Mucosa of rectum (tissue), 2 donors: Measurements from ENCODE around the gene LRRTM2.

Source experiments
- H3K27ac ChIP-seq, 2 donors: one replicate each; pipeline ENCODE4 v1.7.0; 2013; ENCODE audit warnings: inconsistent platforms in 2 of 2, low read depth in 2 of 2, low read length in 2 of 2
- H3K27me3 ChIP-seq, 2 donors: one replicate each; pipeline ENCODE4 v1.7.0; 2013; ENCODE audit warnings: low read length in 2 of 2; ENCODE audit not compliant: control insufficient read depth in 2 of 2, insufficient read depth in 2 of 2
- H3K36me3 ChIP-seq, 2 donors: one replicate each; pipeline ENCODE4 v1.7.0; 2013; ENCODE audit warnings: low read length in 2 of 2; ENCODE audit not compliant: control insufficient read depth in 2 of 2, insufficient read depth in 2 of 2
- H3K4me1 ChIP-seq, 2 donors: one replicate each; pipeline ENCODE4 v1.7.0; 2013; ENCODE audit warnings: low read length in 2 of 2, mild to moderate bottlenecking in 1 of 2; ENCODE audit not compliant: control insufficient read depth in 2 of 2, insufficient read depth in 2 of 2
- H3K4me3 ChIP-seq, 2 donors: one replicate each; pipeline ENCODE4 v1.7.0; 2013; ENCODE audit warnings: low read length in 2 of 2
- H3K9ac ChIP-seq, 2 donors: one replicate each; pipeline ENCODE4 v1.7.0; 2013; ENCODE audit warnings: low read length in 2 of 2, low read depth in 1 of 2, mild to moderate bottlenecking in 1 of 2
- H3K9me3 ChIP-seq, 2 donors: one replicate each; pipeline ENCODE4 v1.7.0; 2013; ENCODE audit warnings: low read length in 2 of 2; ENCODE audit not compliant: control insufficient read depth in 2 of 2
- donor health status: healthy.
- donor health status: Normal muscosa, but diverticular disease.

LRRTM2 gene

DNA sequence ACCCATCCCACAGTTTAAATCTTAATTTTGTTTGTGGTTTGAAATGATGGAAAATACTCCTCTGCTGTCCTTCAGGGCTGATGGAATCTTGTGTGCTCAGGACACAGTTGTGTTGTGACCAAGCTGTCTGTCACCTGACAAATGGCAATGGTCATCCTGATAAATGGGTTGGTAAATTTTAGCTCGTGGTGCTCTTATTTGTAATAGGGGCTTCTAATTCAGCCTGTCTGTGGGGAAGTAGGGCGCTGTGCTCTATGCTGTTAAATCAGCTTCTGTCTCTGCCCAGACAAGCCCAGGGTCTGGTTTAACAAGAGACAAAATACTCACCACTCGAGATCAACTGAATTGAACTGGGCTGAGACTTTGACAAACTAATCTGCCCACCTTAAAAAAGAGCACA, 4.5 kb downstream of the LRRTM2 start:
- Histone ChIP-seq H3K27ac (no peak overlapping the region), H3K4me1 (no peaks in the 10 kb centered on the region), H3K4me3 (no peak overlapping the region), H3K36me3 (no peaks in the 10 kb centered on the region), H3K27me3 (no peaks in the 10 kb centered on the region), H3K9ac (no peak overlapping the region), H3K9me3 (no peaks in the 10 kb centered on the region)

DNA sequence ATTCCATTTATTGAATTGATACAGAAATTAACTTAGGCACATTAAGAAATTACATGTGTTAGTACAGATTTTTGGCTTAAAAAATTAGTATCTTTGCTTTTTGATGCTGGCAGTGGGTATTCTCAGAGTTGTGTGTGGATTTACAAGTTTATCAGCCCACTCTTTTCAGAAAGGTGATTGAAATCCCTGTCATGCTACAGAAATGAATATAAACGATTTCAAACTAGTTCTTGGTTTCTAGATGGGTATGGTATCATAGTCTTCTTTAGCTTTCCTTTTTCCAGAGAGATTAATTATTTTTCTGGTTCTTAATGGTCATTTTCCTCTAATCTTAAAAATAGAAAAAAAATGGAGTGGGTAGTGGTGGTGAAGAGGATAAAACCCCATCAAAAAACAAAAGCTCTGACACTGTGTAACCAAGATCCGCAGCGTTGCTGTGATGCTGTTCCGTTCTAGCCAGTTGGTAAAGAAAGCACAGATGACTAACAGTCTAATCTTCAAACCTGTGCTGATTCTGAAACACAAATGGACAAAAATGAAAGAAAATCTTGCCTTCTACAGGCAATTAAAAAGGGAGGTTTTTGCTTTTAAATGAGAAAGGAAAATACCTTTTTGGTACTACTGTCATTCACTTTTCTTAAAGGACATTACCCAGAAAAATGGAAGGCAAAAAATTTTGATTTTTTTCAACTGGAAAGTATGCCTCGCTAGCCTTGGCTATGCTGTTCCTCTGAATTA, 5.2 kb downstream of the LRRTM2 start:
- Histone ChIP-seq H3K4me1 (no peaks in the 10 kb centered on the region), H3K27me3 (no peaks in the 10 kb centered on the region), H3K27ac (no peak overlapping the region), H3K4me3 (no peak overlapping the region), H3K9me3 (no peaks in the 10 kb centered on the region), H3K36me3 (no peaks in the 10 kb centered on the region), H3K9ac (no peak overlapping the region)

DNA sequence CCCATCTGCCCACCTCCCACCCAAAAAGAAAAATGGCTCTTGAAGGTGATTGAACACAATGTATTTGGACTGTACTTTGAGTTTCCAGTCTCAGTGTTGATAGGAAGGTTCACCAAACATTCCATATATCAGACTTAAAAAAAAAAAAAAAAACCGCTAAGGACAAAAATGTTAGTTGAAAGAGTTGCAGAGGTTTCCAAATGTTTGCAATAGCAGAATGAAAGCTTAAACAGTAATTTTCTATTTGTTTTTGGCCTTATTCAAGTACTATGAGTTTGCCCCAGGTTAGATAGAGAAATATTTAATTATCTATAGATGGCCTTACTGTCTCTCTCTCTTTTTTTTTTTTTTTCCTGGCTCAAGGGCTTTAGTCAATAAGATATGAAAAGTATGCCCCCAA, 6.1 kb downstream of the LRRTM2 start:
- Histone ChIP-seq H3K27me3 (no peaks in the 10 kb centered on the region), H3K4me1 (no peaks in the 10 kb centered on the region), H3K4me3 (no peak overlapping the region), H3K27ac (no peak overlapping the region), H3K9ac (no peak overlapping the region), H3K9me3 (no peaks in the 10 kb centered on the region), H3K36me3 (peaks cover 0 to 2% of the 10 kb centered on the region in 2 donors)

DNA sequence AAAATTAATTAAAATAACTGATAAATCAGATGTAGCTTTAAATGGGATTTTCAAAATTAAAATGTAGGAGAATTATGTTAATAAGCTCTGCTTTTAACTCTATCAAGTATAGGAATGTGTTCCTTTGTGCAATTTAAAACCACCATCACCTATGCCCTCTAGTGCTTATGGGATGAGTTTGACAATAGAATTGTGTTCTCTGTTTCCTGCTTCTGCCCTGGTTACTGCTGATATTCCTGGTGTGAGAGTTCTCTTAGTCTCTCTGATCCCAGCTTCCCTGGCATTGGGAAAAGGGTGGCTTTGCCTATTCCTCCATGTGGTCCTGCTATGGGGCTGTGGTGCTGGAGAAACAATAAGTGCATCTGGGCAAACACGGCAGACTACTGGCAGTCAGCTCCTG, 8.1 kb downstream of the LRRTM2 start:
- Histone ChIP-seq H3K9ac (no peak overlapping the region), H3K27me3 (no peaks in the 10 kb centered on the region), H3K27ac (no peak overlapping the region), H3K4me3 (no peak overlapping the region), H3K9me3 (peaks cover 4 to 6% of the 10 kb centered on the region in 2 donors), H3K4me1 (no peaks in the 10 kb centered on the region), H3K36me3 (peaks cover 5 to 9% of the 10 kb centered on the region in 2 donors)

DNA sequence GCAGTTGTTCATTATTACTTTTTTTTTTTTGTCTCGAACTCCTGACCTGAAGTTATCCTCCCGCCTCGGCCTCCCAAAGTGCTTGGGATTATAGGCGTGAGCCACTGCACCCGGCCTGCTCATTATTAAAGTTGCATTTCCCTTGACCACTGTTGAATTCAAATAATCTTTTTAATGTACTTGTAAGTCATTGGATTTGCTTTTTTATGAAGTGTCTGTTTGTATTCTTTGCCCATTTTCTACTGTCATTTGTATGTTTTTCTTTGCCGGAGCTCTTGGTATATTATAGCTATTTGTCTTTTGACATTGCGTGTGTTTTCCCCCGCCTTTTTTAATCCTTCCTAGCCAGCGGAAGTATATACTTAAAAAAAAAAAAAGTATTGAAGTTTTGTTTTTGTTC, 22.0 kb downstream of the LRRTM2 start:
- Histone ChIP-seq H3K27ac (no peak overlapping the region), H3K4me1 (peaks cover 2 to 3% of the 10 kb centered on the region in 2 donors), H3K36me3 (peaks cover 0 to 4% of the 10 kb centered on the region in 2 donors), H3K4me3 (no peak overlapping the region), H3K9ac (no peak overlapping the region), H3K27me3 (no peaks in the 10 kb centered on the region), H3K9me3 (no peaks in the 10 kb centered on the region)

DNA sequence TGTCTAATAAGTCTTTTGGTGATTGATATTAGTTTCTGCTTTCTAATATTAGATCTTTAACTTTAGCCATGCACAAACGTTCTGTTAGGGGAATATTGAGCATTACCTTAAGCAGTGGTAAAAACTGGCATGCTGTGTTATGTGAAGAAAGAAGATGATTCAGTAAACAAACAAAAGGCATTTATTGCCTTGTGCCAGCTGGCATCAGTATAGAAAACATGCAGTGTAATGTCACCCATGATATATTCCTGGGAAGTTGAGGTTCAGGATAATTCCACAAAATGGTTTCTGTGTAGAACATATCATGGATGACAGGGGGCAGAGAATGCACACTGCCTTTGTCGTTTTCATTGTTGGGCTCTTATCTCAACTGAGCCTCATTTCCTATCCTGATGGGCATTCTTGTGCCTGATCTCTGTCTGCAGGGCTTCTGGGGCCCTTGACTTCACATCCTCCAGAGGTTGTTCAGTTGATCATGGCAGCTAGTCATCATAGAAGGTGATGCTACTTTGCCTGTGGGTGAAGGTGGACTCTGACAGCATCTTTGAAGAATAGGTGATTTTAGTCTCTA, 24.2 kb downstream of the LRRTM2 start:
- Histone ChIP-seq H3K4me1 (peaks cover 2 to 3% of the 10 kb centered on the region in 2 donors), H3K27ac (no peak overlapping the region), H3K27me3 (no peaks in the 10 kb centered on the region), H3K36me3 (no peaks in the 10 kb centered on the region), H3K9me3 (no peaks in the 10 kb centered on the region), H3K4me3 (no peak overlapping the region), H3K9ac (no peak overlapping the region)

DNA sequence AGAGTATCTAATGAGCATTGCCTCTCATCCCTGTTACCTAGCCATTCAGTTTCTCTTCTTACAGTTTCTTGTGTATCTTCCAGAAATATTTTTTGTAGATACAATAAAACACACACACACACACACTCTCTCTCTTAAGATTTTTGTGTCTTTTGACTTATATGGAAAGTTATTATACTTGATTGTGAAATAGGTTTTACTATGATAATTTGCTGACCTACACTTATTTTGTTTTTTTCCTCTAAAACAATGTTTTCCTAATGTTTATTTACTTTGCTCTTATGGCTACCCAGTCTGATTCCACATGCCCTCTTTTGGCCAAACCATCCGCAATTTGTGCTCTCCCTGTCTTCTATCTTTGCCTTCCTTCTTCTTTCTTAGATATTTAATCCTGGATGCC, 25.3 kb downstream of the LRRTM2 start:
- Histone ChIP-seq H3K4me1 (peaks cover 2 to 3% of the 10 kb centered on the region in 2 donors), H3K9ac (no peak overlapping the region), H3K4me3 (no peak overlapping the region), H3K36me3 (no peaks in the 10 kb centered on the region), H3K27ac (no peak overlapping the region), H3K9me3 (no peaks in the 10 kb centered on the region), H3K27me3 (no peaks in the 10 kb centered on the region)

DNA sequence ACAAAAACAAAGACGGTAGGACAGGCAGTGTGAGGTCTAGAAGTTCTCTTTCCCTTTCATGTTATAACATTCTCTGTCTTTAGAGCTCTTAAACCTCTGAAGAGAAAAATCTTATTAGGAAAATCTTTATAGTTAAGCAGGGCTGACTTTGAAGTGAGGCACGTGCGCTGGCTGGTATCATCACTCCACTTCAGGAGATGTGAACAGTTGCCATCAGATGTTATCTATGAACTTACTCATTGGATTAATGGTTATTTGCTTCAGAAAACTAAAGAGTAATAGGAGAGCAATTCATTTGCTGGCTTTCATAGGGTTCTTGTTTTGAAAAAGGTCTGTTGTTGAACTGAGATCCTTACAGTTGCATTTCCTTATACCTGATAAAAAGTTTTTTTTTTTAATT, 25.7 kb downstream of the LRRTM2 start:
- no peak overlapping the region for H3K4me3 ChIP-seq
- no peaks in the 10 kb centered on the region for H3K36me3 ChIP-seq
- no peak overlapping the region for H3K27ac ChIP-seq
- H3K27me3 ChIP-seq: no peaks in the 10 kb centered on the region
- peaks cover 2 to 3% of the 10 kb centered on the region in 2 donors for H3K4me1 ChIP-seq
- no peak overlapping the region for H3K9ac ChIP-seq
- no peaks in the 10 kb centered on the region for H3K9me3 ChIP-seq

DNA sequence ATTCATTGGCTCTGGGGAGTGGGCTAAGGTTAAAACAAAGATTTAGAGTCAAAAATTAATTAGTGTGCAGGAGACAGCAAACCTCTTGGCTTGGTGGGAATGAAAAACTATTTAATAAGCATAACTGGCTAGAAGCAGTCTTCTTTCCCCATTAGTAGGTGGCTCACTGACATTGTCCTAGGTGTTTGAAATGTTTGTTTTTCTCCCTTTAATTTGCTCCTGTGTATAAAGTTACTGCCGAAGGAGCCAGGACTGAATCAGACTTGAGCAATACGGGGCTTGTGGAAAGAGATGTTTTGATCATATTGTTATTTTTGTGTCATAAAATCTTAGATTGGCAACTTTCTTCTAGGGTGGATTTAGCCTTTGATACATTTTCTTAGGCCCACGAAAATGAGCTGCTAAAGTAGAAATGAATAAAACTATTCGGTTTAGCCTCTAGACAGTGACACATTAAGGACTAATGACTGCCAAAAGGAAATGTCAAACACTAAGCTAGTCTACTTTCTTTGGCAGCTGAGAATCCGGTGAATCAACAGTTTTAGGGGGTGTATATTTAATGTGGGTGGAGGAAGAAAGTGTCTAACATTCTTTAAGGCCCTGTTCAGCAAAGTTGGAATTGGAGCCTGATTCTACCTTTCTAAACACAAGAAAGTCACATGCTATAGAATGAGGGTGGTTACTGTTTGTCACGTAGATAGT, 30.2 kb downstream of the LRRTM2 start:
- H3K4me1 ChIP-seq: peaks cover 0 to 2% of the 10 kb centered on the region in 2 donors
- H3K9ac ChIP-seq: no peak overlapping the region
- no peaks in the 10 kb centered on the region for H3K36me3 ChIP-seq
- no peaks in the 10 kb centered on the region for H3K9me3 ChIP-seq
- no peaks in the 10 kb centered on the region for H3K27me3 ChIP-seq
- H3K4me3 ChIP-seq: no peak overlapping the region
- H3K27ac ChIP-seq: no peak overlapping the region

DNA sequence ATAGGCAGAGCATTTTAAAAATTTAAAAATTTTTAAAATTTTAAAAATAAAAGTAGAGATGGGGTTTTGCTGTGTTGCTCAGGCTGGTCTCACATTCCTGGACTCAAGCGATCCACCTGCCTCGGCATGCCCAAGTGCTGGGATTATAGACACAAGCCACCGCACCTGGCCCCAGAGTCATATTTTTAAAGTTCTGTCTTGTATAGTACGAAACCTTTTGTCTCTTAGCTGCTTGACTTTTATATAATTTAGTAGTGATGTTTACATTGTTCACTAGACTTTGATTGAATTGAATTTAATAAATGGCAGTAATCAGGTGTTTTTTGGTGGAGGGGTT, 31.0 kb downstream of the LRRTM2 start:
- Histone ChIP-seq H3K9ac (no peak overlapping the region), H3K9me3 (no peaks in the 10 kb centered on the region), H3K4me3 (no peak overlapping the region), H3K27me3 (no peaks in the 10 kb centered on the region), H3K27ac (no peak overlapping the region), H3K4me1 (peaks cover 0 to 2% of the 10 kb centered on the region in 2 donors), H3K36me3 (no peaks in the 10 kb centered on the region)
